Astrocyte (in vitro differentiated cells and primary cell): ENCODE data around the gene LRRTM4. TPM values are rescaled to one million over a fixed set of nuclear protein-coding genes. Genes with fewer than 3 reads are reported as not detected.

Experiments
- DNase-seq: peaks from one replicate; pipeline ENCODE4 v3.0.0-alpha.2; 2010; ENCODE audit warnings: low read depth
- FAIRE-seq: peaks from 2 replicates; lab custom pipeline; 2011; peaks lifted over from hg19 to GRCh38; lab: Jason Lieb, UNC
- H2AFZ ChIP-seq: 2 replicates; pipeline ENCODE4 v1.6.0; 2012; ENCODE audit warnings: low read depth, low read length, inconsistent platforms
- H3K27ac ChIP-seq: 2 replicates; pipeline ENCODE4 v1.5.1; 2011; ENCODE audit warnings: low read depth, low read length, inconsistent platforms
- H3K27me3 ChIP-seq: 2 replicates; pipeline ENCODE4 v1.6.0; 2011; ENCODE audit warnings: low read length, inconsistent platforms; ENCODE audit not compliant: insufficient read depth
- H3K36me3 ChIP-seq: 2 replicates; pipeline ENCODE4 v1.5.1; 2011; ENCODE audit warnings: low read length, inconsistent platforms; ENCODE audit not compliant: insufficient read depth
- H3K4me1 ChIP-seq: 2 replicates; pipeline ENCODE4 v1.5.1; 2011; ENCODE audit warnings: low read length, inconsistent platforms; ENCODE audit not compliant: insufficient read depth
- H3K4me2 ChIP-seq: 2 replicates; pipeline ENCODE4 v1.6.0; 2012; ENCODE audit warnings: low read length, inconsistent platforms
- H3K4me3 ChIP-seq: 2 replicates; pipeline ENCODE4 v1.5.1; 2011; ENCODE audit warnings: low read depth, mild to moderate bottlenecking, low read length, inconsistent platforms; ENCODE audit not compliant: insufficient read depth
- H3K79me2 ChIP-seq: 2 replicates; pipeline ENCODE4 v1.6.0; 2012; ENCODE audit warnings: mild to moderate bottlenecking, low read length, inconsistent platforms; ENCODE audit not compliant: insufficient read depth
- H3K9ac ChIP-seq: 2 replicates; pipeline ENCODE4 v1.6.0; 2012; ENCODE audit warnings: mild to moderate bottlenecking, low read length, inconsistent platforms
- H3K9me3 ChIP-seq: 2 replicates; pipeline ENCODE4 v1.5.1; 2012; ENCODE audit warnings: low read depth, mild to moderate bottlenecking, low read length, inconsistent platforms; ENCODE audit not compliant: insufficient read depth
- H4K20me1 ChIP-seq: 2 replicates; pipeline ENCODE4 v1.6.0; 2012; ENCODE audit warnings: low read length, inconsistent platforms; ENCODE audit not compliant: insufficient read depth
- H3K27ac Mint-ChIP-seq: one replicate; pipeline ENCODE4 v1.8.0; 2021; ENCODE audit warnings: mild to moderate bottlenecking, mixed read lengths; ENCODE audit not compliant: unreplicated experiment
- H3K27me3 Mint-ChIP-seq: one replicate; pipeline ENCODE4 v1.8.0; 2021; ENCODE audit warnings: low read depth, mixed read lengths; ENCODE audit not compliant: unreplicated experiment
- H3K36me3 Mint-ChIP-seq: one replicate; pipeline ENCODE4 v1.8.0; 2021; ENCODE audit warnings: low read depth, mixed read lengths; ENCODE audit not compliant: unreplicated experiment
- H3K4me1 Mint-ChIP-seq: one replicate; pipeline ENCODE4 v1.8.0; 2021; ENCODE audit warnings: low read depth, mixed read lengths; ENCODE audit not compliant: unreplicated experiment
- H3K4me3 Mint-ChIP-seq: one replicate; pipeline ENCODE4 v1.8.0; 2021; ENCODE audit warnings: mild to moderate bottlenecking, moderate library complexity, mixed read lengths; ENCODE audit not compliant: unreplicated experiment
- H3K9me3 Mint-ChIP-seq: one replicate; pipeline ENCODE4 v1.8.0; 2021; ENCODE audit warnings: mild to moderate bottlenecking, mixed read lengths; ENCODE audit not compliant: unreplicated experiment
- CTCF ChIP-seq: IDR thresholded peaks from 2 replicates; pipeline ENCODE4 v1.5.1; 2011; ENCODE audit warnings: low read depth, mild to moderate bottlenecking, inconsistent platforms, low read length, moderate library complexity; ENCODE audit not compliant: insufficient read depth
- EZH2 ChIP-seq: IDR thresholded peaks from 2 replicates; pipeline ENCODE4 v1.6.1; 2012; ENCODE audit warnings: mild to moderate bottlenecking, low read length, inconsistent platforms; ENCODE audit not compliant: insufficient read depth
- total RNA-seq: library from RNA; stranded (reverse); gene quantifications from 2 replicates; pipeline ENCODE4 v1.2.1, GENCODE V29; 2021

LRRTM4 gene
- total RNA-seq, 1 donor from 2014 or later = 0.59 TPM

- no peaks in the 10 kb centered on the region for H3K9me3 Mint-ChIP-seq
- Histone ChIP-seq H3K9me3 (no peaks in the 10 kb centered on the region), H3K4me2 (peak overlapping the region; percentile 57), H3K27ac (no peak overlapping the region), H4K20me1 (no peaks in the 10 kb centered on the region), H3K9ac (peak overlapping the region; percentile 13), H3K36me3 (no peaks in the 10 kb centered on the region), H3K4me3 (peak overlapping the region; percentile 28), H2AFZ (peak overlapping the region; percentile 1), H3K27me3 (no peaks in the 10 kb centered on the region), H3K79me2 (no peaks in the 10 kb centered on the region), H3K4me1 (no peaks in the 10 kb centered on the region)
- TF ChIP-seq EZH2 (no peak), CTCF (no peak)
- FAIRE-seq (no peak), DNase-seq (no peak)
- H3K4me3 Mint-ChIP-seq = peak overlapping the region; percentile 67
- H3K36me3 Mint-ChIP-seq = no peaks in the 10 kb centered on the region
- H3K27ac Mint-ChIP-seq = no peak overlapping the region
- H3K4me1 Mint-ChIP-seq = peaks cover 8% of the 10 kb centered on the region
- peaks cover 2% of the 10 kb centered on the region for H3K27me3 Mint-ChIP-seq
Measured at GRCh38 chr2:77520641-77521547, 1.3 kb downstream of the LRRTM4 start.

GRCh38 chr2:77519888-77520506, 2.2 kb downstream of the LRRTM4 start:
- no peak overlapping the region for H2AFZ ChIP-seq
- H4K20me1 ChIP-seq = no peaks in the 10 kb centered on the region
- Mint-ChIP-seq H3K27me3 (peaks cover 2% of the 10 kb centered on the region), H3K9me3 (no peaks in the 10 kb centered on the region), H3K4me1 (peaks cover 8% of the 10 kb centered on the region), H3K27ac (no peak overlapping the region), H3K36me3 (no peaks in the 10 kb centered on the region), H3K4me3 (no peak overlapping the region)
- FAIRE-seq (no peak), DNase-seq (no peak)
- H3K4me1 ChIP-seq = no peaks in the 10 kb centered on the region
- H3K4me3 ChIP-seq = no peak overlapping the region
- TF ChIP-seq EZH2 (no peak), CTCF (no peak)
- no peaks in the 10 kb centered on the region for H3K27me3 ChIP-seq
- no peaks in the 10 kb centered on the region for H3K36me3 ChIP-seq
- H3K9ac ChIP-seq = no peak overlapping the region
- no peaks in the 10 kb centered on the region for H3K9me3 ChIP-seq
- no peak overlapping the region for H3K27ac ChIP-seq
- H3K79me2 ChIP-seq = no peaks in the 10 kb centered on the region
- peak overlapping the region; percentile 47 for H3K4me2 ChIP-seq
